ENCODE measurements around the gene IKZF1.

DNA sequence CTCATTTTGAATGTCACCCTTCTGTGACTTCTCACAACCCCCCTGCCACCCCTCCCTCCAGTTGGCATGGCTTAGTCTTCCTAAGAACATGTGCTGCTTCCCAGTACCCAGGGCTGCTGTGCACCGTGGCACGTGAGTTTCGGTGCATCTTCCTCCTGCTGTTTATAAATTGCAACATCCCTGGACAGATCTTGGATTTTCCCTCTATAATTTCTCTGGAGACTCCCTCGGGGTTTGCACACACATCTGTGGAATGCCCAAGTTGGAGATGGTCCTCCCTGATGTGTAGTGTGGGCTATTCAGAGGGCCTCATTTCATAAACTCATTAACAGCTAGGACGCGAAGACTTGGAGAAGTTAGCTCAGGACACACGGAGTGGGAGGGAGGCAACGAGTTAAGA, 52.9 kb downstream of the IKZF1 start:
- TF ChIP-seq, protein P1, sequence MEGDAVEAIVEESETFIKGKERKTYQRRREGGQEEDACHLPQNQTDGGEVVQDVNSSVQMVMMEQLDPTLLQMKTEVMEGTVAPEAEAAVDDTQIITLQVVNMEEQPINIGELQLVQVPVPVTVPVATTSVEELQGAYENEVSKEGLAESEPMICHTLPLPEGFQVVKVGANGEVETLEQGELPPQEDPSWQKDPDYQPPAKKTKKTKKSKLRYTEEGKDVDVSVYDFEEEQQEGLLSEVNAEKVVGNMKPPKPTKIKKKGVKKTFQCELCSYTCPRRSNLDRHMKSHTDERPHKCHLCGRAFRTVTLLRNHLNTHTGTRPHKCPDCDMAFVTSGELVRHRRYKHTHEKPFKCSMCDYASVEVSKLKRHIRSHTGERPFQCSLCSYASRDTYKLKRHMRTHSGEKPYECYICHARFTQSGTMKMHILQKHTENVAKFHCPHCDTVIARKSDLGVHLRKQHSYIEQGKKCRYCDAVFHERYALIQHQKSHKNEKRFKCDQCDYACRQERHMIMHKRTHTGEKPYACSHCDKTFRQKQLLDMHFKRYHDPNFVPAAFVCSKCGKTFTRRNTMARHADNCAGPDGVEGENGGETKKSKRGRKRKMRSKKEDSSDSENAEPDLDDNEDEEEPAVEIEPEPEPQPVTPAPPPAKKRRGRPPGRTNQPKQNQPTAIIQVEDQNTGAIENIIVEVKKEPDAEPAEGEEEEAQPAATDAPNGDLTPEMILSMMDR (IDR thresholded peaks at IDR 0.05), result no peak
- no peak for TF ChIP-seq POLR2A (IDR thresholded peaks at IDR 0.05)

Measured in adrenal gland (tissue), 5 donors.